Measurements from ENCODE around the gene ATP13A3. TPM values are rescaled to one million over a fixed set of nuclear protein-coding genes. Genes with fewer than 3 reads are reported as not detected.

The ATP13A3 gene
- total and polyA plus RNA-seq, 10 of the 15 experiments (the other 5 are each of a cell fraction or from before 2014, with no cell fraction given) = 14.0 to 108 (median 69.5) TPM

DNA sequence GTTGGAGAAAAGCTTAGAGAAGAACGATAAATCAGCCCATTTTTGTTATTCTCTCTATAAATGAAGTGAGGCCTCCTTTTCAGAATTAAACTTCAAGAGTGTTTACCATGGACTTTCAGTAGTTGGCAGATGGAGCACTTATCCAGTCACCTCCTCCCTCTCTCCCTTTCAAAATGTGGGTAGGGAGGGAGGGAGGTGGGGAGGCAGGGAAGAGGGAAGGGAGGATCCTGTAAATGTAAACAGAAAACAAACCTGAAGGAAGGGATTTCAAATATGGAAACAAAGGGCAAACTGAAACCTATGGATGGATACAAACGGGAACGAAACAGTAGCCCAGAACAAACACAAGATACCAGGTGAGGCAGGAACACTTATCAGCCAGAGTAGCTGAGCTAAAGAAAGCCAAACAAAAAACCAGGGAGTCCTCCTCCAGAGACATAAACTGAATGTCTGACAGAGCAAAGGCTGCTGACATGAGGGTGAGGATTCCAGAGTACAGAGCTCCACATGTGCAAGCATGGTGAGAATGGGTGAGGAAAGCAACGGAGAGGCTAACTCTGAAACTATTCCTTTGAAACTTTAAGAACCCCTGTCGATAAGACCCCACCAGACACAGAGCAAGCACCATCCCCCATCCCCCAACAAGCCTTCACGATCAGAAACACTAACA, 46.8 kb downstream of the ATP13A3 start:
- Histone ChIP-seq H3K4me3 (no peak overlapping the region), H3K4me1 (ENCODE audit: control insufficient read depth, insufficient read depth, low read length) (no peaks in the 10 kb centered on the region), H2AFZ (ENCODE audit: control insufficient read depth, low read depth, low read length) (no peak overlapping the region), H3K9ac (ENCODE audit: control insufficient read depth, insufficient read depth, low read length) (no peak overlapping the region), H4K20me1 (ENCODE audit: control insufficient read depth, insufficient read depth) (no peaks in the 10 kb centered on the region), H3K9me3 (replicated peaks; ENCODE audit: control insufficient read depth, insufficient read depth, low read length) (no peaks in the 10 kb centered on the region), H3K36me3 (ENCODE audit: control insufficient read depth in 2 of 2, insufficient read depth in 2 of 2, low read length in 1 of 2) (peaks cover 7 to 38% of the 10 kb centered on the region in 2 experiments; a peak in 3 of 4 replicates), H3K27me3 (replicated peaks in 1 of 2; ENCODE audit: control insufficient read depth in 2 of 2, insufficient read depth in 2 of 2, low read length in 1 of 2) (no peaks in the 10 kb centered on the region), H3K79me2 (ENCODE audit: control insufficient read depth, insufficient read depth, low read length) (no peaks in the 10 kb centered on the region), H3K27ac (ENCODE audit: control insufficient read depth, insufficient read depth) (no peak overlapping the region), H3K4me2 (ENCODE audit: control insufficient read depth, insufficient read depth) (no peak overlapping the region)
- ATAC-seq = no peak
- in situ Hi-C loops (cut with MboI) = no loop called here
- no peak for DNase-seq (ENCODE audit: low read depth, low spot score)
- POLR2A ChIA-PET = no interaction called here
- intact Hi-C loops (cut with micrococcal nuclease; ENCODE audit: unreplicated experiment) = no loop called here
- no peak for TF ChIP-seq POU2F2 (IDR thresholded peaks at IDR 0.05; ENCODE audit: borderline replicate concordance, low read depth, low read length)
- TF ChIP-seq SMAD5 (IDR thresholded peaks at IDR 0.05; ENCODE audit: low read depth) = no peak
- TF ChIP-seq YY1 (IDR thresholded peaks at IDR 0.05; ENCODE audit: low read depth, low read length) = no peak
- TF ChIP-seq, protein P1, sequence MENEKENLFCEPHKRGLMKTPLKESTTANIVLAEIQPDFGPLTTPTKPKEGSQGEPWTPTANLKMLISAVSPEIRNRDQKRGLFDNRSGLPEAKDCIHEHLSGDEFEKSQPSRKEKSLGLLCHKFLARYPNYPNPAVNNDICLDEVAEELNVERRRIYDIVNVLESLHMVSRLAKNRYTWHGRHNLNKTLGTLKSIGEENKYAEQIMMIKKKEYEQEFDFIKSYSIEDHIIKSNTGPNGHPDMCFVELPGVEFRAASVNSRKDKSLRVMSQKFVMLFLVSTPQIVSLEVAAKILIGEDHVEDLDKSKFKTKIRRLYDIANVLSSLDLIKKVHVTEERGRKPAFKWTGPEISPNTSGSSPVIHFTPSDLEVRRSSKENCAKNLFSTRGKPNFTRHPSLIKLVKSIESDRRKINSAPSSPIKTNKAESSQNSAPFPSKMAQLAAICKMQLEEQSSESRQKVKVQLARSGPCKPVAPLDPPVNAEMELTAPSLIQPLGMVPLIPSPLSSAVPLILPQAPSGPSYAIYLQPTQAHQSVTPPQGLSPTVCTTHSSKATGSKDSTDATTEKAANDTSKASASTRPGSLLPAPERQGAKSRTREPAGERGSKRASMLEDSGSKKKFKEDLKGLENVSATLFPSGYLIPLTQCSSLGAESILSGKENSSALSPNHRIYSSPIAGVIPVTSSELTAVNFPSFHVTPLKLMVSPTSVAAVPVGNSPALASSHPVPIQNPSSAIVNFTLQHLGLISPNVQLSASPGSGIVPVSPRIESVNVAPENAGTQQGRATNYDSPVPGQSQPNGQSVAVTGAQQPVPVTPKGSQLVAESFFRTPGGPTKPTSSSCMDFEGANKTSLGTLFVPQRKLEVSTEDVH (IDR thresholded peaks at IDR 0.05; ENCODE audit: low read depth, partially characterized antibody) = no peak
- SMC1A ChIA-PET (ENCODE audit: uncharacterized antibody, unreplicated experiment) = interaction anchor here (1.4 to 1.9 kb wide), 2 partner anchors 9 to 32 kb away, joined by 4 to 7 read pairs; no protein-coding TSS in a partner anchor
- FAIRE-seq = no peak
- over 99% methylated on average over 6 of the region's 6 CpGs for WGBS (ENCODE audit: insufficient coverage, insufficient replicate concordance, low lambda C conversion rate, missing lambda C conversion rate)
- RAD21 ChIA-PET (ENCODE audit: unreplicated experiment) = no interaction called here
- CTCF ChIA-PET = interaction anchor here (1.0 kb wide), 1 partner anchor 12 kb away, joined by 3 read pairs; no protein-coding TSS in a partner anchor
- BruUV-seq (replicated peaks) = no TSS peak
